ENCODE measurements around the gene MXRA7. TPM values are rescaled to one million over a fixed set of nuclear protein-coding genes. Genes with fewer than 3 reads are reported as not detected.

Gene MXRA7
- total and polyA plus RNA-seq, 7 donors: 8.3 to 428 (median 327) TPM

DNA sequence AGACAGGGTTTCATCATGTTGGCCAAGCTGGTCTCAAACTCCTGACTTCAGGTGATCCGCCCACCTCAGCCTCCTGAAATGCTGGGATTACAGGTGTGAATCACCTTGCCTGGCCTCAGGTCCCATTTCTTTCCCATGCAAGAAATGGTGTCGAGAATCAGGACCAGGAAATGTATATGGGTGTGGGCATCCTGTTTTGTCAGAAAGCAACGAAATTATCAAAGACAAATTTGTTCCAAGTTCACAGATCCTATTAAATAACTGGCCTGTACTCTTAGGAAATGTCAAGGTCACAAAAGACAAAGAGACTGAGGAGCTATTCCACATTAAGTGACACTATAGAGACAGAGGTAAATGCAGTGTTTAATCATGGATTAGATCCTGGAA, 50.1 kb downstream of the MXRA7 start:
- no peak overlapping the region for H3K27ac ChIP-seq
- peak; percentile 11 for DNase-seq
- WGBS, 2 donors: 9 to 46% methylated on average over 3 of the region's 3 CpGs

DNA sequence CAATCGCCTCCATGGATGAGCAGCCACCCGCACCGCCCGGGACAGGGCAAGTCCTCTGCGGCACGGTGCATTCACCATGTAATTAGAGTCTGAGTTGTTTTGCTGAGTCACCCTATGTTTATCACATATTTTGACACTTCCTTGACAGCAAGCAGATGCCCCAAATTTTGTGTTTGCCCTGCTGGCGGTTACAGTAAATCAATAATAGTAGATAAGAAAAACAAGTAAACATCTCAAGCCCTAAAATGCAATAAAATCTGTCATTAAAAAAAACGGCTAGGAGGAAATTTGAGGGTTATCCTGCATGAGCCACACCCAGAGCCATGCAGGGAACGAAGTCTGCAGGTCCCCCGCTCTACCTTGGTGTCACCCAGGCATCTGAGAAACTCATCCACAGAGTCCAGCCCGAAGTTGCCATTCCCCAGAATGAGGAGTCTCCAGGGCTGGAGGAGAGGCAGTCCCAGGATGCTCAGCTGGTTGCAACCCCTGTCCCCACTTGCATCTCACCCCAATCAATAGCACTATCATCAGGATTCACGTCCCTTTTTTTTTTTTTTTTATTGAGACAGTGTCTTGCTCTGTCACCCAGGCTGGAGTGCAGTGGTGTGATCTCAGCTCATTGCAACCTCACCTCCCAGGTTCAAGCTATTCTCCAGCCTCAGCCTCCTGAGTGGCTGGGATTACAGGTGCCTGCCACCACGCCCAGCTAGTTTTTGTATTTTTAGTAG, 50.7 kb downstream of the MXRA7 start:
- no peak overlapping the region for H3K27ac ChIP-seq
- no peaks in the 10 kb centered on the region for H3K36me3 ChIP-seq
- H3K4me3 ChIP-seq: no peak overlapping the region
- peaks cover 0 to 7% (median 0%) of the 10 kb centered on the region in 4 donors for H3K4me1 ChIP-seq
- DNase-seq: peak; percentile 61
- no peak for TF ChIP-seq EP300 (IDR thresholded peaks at IDR 0.05)
- TF ChIP-seq POLR2AphosphoS5 (IDR thresholded peaks at IDR 0.05): no peak
- TF ChIP-seq, protein P1, sequence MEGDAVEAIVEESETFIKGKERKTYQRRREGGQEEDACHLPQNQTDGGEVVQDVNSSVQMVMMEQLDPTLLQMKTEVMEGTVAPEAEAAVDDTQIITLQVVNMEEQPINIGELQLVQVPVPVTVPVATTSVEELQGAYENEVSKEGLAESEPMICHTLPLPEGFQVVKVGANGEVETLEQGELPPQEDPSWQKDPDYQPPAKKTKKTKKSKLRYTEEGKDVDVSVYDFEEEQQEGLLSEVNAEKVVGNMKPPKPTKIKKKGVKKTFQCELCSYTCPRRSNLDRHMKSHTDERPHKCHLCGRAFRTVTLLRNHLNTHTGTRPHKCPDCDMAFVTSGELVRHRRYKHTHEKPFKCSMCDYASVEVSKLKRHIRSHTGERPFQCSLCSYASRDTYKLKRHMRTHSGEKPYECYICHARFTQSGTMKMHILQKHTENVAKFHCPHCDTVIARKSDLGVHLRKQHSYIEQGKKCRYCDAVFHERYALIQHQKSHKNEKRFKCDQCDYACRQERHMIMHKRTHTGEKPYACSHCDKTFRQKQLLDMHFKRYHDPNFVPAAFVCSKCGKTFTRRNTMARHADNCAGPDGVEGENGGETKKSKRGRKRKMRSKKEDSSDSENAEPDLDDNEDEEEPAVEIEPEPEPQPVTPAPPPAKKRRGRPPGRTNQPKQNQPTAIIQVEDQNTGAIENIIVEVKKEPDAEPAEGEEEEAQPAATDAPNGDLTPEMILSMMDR (IDR thresholded peaks at IDR 0.05): no peak
- TF ChIP-seq POLR2A (IDR thresholded peaks at IDR 0.05): no peak
- H3K27me3 ChIP-seq: no peaks in the 10 kb centered on the region
- intact Hi-C loops (cut with DNase I): no loop called here
- no peaks in the 10 kb centered on the region for H3K9me3 ChIP-seq
- WGBS, 2 donors: 5 to 28% methylated on average over 13 of the region's 13 CpGs

More for the DNA sequence above, 50.1 kb downstream of the MXRA7 start:
- no peak overlapping the region for H3K4me3 ChIP-seq
- H3K9me3 ChIP-seq: no peaks in the 10 kb centered on the region
- intact Hi-C loops (cut with DNase I): no loop called here
- TF ChIP-seq POLR2AphosphoS5 (IDR thresholded peaks at IDR 0.05) (no peak), POLR2A (IDR thresholded peaks at IDR 0.05) (no peak), EP300 (IDR thresholded peaks at IDR 0.05) (no peak)
- TF ChIP-seq, protein P1 (IDR thresholded peaks at IDR 0.05): no peak
- no peaks in the 10 kb centered on the region for H3K27me3 ChIP-seq
- no peaks in the 10 kb centered on the region for H3K36me3 ChIP-seq
- H3K4me1 ChIP-seq: peaks cover 0 to 7% (median 0%) of the 10 kb centered on the region in 4 donors

DNA sequence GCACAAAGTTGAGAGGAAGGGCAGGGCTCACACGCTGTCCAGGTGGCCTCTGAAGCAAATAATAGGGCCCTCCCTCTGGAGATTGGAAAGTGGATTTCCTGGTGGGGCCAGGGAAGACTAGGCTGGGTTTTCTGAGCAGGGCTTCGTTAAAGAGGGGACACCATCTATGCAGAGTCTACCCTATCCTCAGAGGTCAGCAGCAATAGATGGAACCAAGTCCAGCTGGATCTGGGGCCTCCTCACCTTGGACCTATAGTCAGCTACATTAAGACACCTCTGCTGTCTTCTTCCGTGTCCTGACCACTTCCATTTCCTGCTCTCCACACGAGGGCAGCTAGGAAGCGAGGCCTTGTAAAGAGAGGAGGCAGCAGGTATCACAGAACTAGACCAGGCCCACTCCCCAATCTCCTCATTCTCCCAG, 52.5 kb downstream of the MXRA7 start:
- Histone ChIP-seq H3K4me3 (no peak overlapping the region), H3K27me3 (no peaks in the 10 kb centered on the region), H3K9me3 (no peaks in the 10 kb centered on the region), H3K27ac (no peak overlapping the region), H3K36me3 (no peaks in the 10 kb centered on the region), H3K4me1 (peaks cover 0 to 7% (median 0%) of the 10 kb centered on the region in 4 donors)
- TF ChIP-seq EP300 (IDR thresholded peaks at IDR 0.05) (no peak), POLR2A (IDR thresholded peaks at IDR 0.05) (no peak), POLR2AphosphoS5 (IDR thresholded peaks at IDR 0.05) (no peak)
- TF ChIP-seq, protein P1 (IDR thresholded peaks at IDR 0.05): no peak
- DNase-seq: peak; percentile 32
- intact Hi-C loops (cut with DNase I): no loop called here
- 34 to 59% methylated on average over 5 of the region's 5 CpGs for WGBS, 2 donors

DNA sequence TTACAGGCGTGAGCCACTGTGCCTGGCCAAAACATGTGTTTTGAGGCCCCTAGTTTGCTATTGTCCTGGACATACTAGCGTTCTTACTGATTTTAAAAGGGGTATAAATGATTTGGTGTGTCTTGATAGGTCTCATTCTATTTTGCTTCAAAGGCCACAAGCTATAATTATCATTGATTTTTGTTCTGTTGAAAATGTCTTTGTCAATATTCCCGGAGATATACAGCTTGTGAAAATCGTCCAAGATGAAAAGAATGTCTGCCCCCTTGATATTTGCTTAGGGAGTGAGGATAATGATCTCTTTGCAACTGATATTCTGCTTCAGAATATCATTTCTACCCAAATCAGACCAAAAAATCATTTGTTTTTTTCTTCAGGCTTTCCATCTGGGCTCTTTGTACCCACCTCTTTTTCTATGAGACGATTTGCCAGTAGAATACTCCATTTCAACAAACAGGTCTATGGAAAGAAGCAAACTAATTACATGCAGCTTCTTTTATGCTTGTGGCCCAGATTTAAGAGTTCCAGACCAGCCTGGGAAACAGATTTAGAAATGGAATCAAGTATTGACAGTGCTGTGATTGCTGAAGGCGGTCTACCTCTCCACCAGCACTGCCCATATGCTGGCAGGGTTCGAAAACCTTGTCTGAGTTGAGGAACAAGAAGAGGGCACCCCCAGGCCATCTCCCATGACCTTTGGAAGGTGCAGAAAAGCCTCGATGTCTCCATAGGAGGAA, 53.1 kb downstream of the MXRA7 start:
- intact Hi-C loops (cut with DNase I): no loop called here
- no peak for TF ChIP-seq EP300 (IDR thresholded peaks at IDR 0.05)
- TF ChIP-seq, protein P1 (IDR thresholded peaks at IDR 0.05): no peak
- TF ChIP-seq POLR2A (IDR thresholded peaks at IDR 0.05): no peak
- TF ChIP-seq POLR2AphosphoS5 (IDR thresholded peaks at IDR 0.05): no peak
- WGBS, 2 donors: 48 to 78% methylated on average over 8 of the region's 8 CpGs
- Histone ChIP-seq H3K9me3 (no peaks in the 10 kb centered on the region), H3K4me3 (no peak overlapping the region), H3K36me3 (no peaks in the 10 kb centered on the region), H3K4me1 (peaks cover 0 to 7% (median 0%) of the 10 kb centered on the region in 4 donors), H3K27me3 (no peaks in the 10 kb centered on the region), H3K27ac (no peak overlapping the region)
- DNase-seq: no peak

Measured in sigmoid colon (tissue), 7 donors.